Measurements from ENCODE around the gene B4GALNT3.

Gene B4GALNT3

GRCh38 chr12:537772-538171 lies 78.0 kb downstream of the B4GALNT3 start:
- TF ChIP-seq, protein P1, sequence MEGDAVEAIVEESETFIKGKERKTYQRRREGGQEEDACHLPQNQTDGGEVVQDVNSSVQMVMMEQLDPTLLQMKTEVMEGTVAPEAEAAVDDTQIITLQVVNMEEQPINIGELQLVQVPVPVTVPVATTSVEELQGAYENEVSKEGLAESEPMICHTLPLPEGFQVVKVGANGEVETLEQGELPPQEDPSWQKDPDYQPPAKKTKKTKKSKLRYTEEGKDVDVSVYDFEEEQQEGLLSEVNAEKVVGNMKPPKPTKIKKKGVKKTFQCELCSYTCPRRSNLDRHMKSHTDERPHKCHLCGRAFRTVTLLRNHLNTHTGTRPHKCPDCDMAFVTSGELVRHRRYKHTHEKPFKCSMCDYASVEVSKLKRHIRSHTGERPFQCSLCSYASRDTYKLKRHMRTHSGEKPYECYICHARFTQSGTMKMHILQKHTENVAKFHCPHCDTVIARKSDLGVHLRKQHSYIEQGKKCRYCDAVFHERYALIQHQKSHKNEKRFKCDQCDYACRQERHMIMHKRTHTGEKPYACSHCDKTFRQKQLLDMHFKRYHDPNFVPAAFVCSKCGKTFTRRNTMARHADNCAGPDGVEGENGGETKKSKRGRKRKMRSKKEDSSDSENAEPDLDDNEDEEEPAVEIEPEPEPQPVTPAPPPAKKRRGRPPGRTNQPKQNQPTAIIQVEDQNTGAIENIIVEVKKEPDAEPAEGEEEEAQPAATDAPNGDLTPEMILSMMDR (conservative IDR thresholded peaks at IDR 0.05; ENCODE audit: low read depth, low read length): no peak
- DNase-seq (ENCODE audit: low read depth): no peak

GRCh38 chr12:538731-539539 lies 79.2 kb downstream of the B4GALNT3 start:
- H3K4me3 ChIP-seq (ENCODE audit: low read length): no peak overlapping the region
- DNase-seq (ENCODE audit: low read depth): peak; percentile 75
- TF ChIP-seq, protein P1 (conservative IDR thresholded peaks at IDR 0.05; ENCODE audit: low read depth, low read length): no peak

More at GRCh38 chr12:537772-538171, 78.0 kb downstream of the B4GALNT3 start:
- no peak overlapping the region for H3K4me3 ChIP-seq (ENCODE audit: low read length)

DNA sequence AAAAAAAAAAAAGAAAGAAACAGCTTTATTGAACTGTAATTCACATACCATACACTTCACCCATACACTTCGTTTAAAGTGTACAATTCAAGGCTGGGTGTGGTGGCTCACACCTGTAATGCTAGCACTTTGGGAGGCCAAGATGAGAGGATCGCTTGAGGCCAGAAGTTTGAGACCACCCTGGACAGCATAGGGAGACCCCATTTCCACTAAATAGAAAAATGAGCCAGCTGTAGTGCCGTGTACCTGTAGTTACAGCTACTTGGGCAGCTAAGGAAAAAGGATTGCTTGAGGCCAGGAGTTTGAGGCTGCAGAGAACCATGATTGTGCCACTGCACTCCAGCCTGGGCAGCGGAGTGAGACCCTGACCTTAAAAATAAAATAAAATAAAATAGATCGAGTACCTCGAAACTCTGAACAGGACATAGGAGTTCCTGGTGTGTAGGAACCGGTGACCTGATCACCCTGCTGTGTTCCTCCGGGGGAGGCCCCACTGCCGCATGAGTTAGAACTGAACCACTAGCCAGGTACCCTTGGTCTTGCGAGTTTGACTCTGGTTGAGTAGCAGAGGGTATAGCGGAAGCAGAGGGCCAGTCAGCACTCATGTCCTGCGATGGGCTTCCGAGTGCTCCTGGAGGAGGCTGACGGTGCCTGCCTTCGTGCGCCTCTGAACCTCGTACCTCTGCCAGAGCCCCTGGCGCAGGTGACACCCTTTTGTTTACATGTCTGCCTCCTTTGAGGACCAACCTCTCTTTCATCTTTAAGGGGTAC lies 80.0 kb downstream of the B4GALNT3 start:
- TF ChIP-seq, protein P1 (conservative IDR thresholded peaks at IDR 0.05; ENCODE audit: low read depth, low read length): no peak
- H3K4me3 ChIP-seq (ENCODE audit: low read length): no peak overlapping the region
- no peak for DNase-seq (ENCODE audit: low read depth)

GRCh38 chr12:541676-542324 lies 82.1 kb downstream of the B4GALNT3 start:
- no peak overlapping the region for H3K4me3 ChIP-seq (ENCODE audit: low read length)
- TF ChIP-seq, protein P1 (conservative IDR thresholded peaks at IDR 0.05; ENCODE audit: low read depth, low read length): peak; percentile 17
- DNase-seq (ENCODE audit: low read depth): no peak

GRCh38 chr12:542395-543113 lies 82.8 kb downstream of the B4GALNT3 start:
- H3K4me3 ChIP-seq (ENCODE audit: low read length): no peak overlapping the region
- no peak for DNase-seq (ENCODE audit: low read depth)
- TF ChIP-seq, protein P1 (conservative IDR thresholded peaks at IDR 0.05; ENCODE audit: low read depth, low read length): no peak

- no peak overlapping the region for H3K4me3 ChIP-seq (ENCODE audit: low read length)
- no peak for DNase-seq (ENCODE audit: low read depth)
- TF ChIP-seq, protein P1 (conservative IDR thresholded peaks at IDR 0.05; ENCODE audit: low read depth, low read length): no peak
These were observed 83.3 kb downstream of the B4GALNT3 start for GRCh38 chr12:543114-543451.

All from retinal pigment epithelial cell (primary cell).